ENCODE results near the gene DNA2. TPM values are rescaled to one million over a fixed set of nuclear protein-coding genes. Genes with fewer than 3 reads are reported as not detected.

DNA2 gene
- total and polyA plus RNA-seq, 2 of the 13 experiments (the other 11 are each of a cell fraction or from before 2014, with no cell fraction given), result 4.8 to 27.3 TPM

DNA sequence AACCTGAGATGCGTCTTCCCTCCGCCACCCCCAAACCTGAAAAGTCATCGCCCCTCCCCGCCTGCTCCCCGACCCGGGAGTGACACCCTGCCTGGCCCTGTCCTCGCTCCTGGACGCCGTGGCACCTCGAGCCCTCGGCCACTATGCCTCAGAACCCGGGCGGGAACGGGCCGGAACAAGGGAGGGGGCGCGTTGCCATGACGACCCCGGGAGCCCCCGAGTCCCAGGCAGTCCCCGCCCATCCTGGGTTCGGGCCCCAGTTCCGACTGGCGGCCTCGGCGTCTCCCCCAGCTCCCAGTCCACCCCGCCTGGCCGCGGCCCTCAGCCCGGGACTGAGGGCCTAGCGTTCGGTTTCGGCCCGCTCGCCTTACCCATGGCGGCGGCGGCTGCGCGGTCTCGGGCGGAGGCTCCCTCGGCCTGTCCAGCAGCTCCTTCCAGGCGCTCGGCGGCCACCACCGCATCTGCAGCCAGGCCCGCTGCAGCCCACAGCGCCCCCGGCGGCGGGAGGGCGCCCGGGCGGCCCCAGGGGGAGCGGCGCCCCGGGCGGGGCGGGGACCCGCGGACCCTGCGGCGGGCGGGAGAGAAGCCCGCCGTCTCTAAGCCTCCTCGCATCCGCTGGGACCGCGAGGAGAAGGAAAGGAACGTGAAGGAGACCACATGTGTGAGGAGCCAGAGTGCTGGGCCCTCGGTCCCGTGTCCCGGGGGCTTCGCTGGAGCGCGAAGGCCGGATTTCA lies 64.8 kb downstream of the DNA2 start, which contains the start of gene RUFY2 (continued):
- TF ChIP-seq THAP11 (CRISPR knock-in tag; IDR thresholded peaks at IDR 0.05) (peak; percentile 68), CBFB (CRISPR knock-in tag; IDR thresholded peaks at IDR 0.05) (peak; percentile 9; the same call in 1 of the 2 replicates), PRPF4 (IDR thresholded peaks at IDR 0.05; ENCODE audit: low read depth, low read length, poor library complexity, severe bottlenecking) (no peak), KAT7 (CRISPR knock-in tag; IDR thresholded peaks at IDR 0.05; ENCODE audit: borderline replicate concordance) (no peak), PAF1 (CRISPR knock-in tag; IDR thresholded peaks at IDR 0.05) (no peak), ZBTB7A (CRISPR knock-in tag; IDR thresholded peaks at IDR 0.05) (peak; percentile 21; the same call in 1 of the 2 replicates), ZNF251 (CRISPR knock-in tag; IDR thresholded peaks at IDR 0.05) (no peak), ZNF329 (CRISPR knock-in tag; IDR thresholded peaks at IDR 0.05; ENCODE audit: low read depth) (peak; percentile 39; the same call in 1 of the 2 replicates), NKX3-1 (CRISPR knock-in tag; IDR thresholded peaks at IDR 0.05) (peak; percentile 57; the same call in 1 of the 2 replicates), POLR2AphosphoS2 (IDR thresholded peaks at IDR 0.05; ENCODE audit: low read depth, low read length) (no peak), NBN (conservative IDR thresholded peaks at IDR 0.05) (no peak), ZIK1 (CRISPR knock-in tag; IDR thresholded peaks at IDR 0.05; ENCODE audit: borderline replicate concordance, low read depth) (peak; percentile 39; the same call in 1 of the 2 replicates), KDM2A (CRISPR knock-in tag; IDR thresholded peaks at IDR 0.05; ENCODE audit: borderline replicate concordance, low read depth) (peak; percentile 73; the same call in 1 of the 2 replicates), ZNF605 (CRISPR knock-in tag; IDR thresholded peaks at IDR 0.05) (peak; percentile 67; the same call in 1 of the 2 replicates), ZNF678 (CRISPR knock-in tag; IDR thresholded peaks at IDR 0.05) (no peak)
- TF ChIP-seq, protein P1, sequence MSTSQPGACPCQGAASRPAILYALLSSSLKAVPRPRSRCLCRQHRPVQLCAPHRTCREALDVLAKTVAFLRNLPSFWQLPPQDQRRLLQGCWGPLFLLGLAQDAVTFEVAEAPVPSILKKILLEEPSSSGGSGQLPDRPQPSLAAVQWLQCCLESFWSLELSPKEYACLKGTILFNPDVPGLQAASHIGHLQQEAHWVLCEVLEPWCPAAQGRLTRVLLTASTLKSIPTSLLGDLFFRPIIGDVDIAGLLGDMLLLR (CRISPR knock-in tag; IDR thresholded peaks at IDR 0.05), result peak; percentile 32; the same call in 1 of the 2 replicates
- TF ChIP-seq, protein P2, sequence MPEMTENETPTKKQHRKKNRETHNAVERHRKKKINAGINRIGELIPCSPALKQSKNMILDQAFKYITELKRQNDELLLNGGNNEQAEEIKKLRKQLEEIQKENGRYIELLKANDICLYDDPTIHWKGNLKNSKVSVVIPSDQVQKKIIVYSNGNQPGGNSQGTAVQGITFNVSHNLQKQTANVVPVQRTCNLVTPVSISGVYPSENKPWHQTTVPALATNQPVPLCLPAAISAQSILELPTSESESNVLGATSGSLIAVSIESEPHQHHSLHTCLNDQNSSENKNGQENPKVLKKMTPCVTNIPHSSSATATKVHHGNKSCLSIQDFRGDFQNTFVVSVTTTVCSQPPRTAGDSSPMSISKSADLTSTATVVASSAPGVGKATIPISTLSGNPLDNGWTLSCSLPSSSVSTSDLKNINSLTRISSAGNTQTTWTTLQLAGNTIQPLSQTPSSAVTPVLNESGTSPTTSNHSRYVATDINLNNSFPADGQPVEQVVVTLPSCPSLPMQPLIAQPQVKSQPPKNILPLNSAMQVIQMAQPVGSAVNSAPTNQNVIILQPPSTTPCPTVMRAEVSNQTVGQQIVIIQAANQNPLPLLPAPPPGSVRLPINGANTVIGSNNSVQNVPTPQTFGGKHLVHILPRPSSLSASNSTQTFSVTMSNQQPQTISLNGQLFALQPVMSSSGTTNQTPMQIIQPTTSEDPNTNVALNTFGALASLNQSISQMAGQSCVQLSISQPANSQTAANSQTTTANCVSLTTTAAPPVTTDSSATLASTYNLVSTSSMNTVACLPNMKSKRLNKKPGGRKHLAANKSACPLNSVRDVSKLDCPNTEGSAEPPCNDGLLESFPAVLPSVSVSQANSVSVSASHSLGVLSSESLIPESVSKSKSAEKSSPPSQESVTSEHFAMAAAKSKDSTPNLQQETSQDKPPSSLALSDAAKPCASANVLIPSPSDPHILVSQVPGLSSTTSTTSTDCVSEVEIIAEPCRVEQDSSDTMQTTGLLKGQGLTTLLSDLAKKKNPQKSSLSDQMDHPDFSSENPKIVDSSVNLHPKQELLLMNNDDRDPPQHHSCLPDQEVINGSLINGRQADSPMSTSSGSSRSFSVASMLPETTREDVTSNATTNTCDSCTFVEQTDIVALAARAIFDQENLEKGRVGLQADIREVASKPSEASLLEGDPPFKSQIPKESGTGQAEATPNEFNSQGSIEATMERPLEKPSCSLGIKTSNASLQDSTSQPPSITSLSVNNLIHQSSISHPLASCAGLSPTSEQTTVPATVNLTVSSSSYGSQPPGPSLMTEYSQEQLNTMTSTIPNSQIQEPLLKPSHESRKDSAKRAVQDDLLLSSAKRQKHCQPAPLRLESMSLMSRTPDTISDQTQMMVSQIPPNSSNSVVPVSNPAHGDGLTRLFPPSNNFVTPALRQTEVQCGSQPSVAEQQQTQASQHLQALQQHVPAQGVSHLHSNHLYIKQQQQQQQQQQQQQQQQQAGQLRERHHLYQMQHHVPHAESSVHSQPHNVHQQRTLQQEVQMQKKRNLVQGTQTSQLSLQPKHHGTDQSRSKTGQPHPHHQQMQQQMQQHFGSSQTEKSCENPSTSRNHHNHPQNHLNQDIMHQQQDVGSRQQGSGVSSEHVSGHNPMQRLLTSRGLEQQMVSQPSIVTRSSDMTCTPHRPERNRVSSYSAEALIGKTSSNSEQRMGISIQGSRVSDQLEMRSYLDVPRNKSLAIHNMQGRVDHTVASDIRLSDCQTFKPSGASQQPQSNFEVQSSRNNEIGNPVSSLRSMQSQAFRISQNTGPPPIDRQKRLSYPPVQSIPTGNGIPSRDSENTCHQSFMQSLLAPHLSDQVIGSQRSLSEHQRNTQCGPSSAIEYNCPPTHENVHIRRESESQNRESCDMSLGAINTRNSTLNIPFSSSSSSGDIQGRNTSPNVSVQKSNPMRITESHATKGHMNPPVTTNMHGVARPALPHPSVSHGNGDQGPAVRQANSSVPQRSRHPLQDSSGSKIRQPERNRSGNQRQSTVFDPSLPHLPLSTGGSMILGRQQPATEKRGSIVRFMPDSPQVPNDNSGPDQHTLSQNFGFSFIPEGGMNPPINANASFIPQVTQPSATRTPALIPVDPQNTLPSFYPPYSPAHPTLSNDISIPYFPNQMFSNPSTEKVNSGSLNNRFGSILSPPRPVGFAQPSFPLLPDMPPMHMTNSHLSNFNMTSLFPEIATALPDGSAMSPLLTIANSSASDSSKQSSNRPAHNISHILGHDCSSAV (CRISPR knock-in tag; IDR thresholded peaks at IDR 0.05; ENCODE audit: borderline replicate concordance), result 0 out of 2 replicates have a peak, but pooled peaks have one; percentile 46
- TF ChIP-seq, protein P3, sequence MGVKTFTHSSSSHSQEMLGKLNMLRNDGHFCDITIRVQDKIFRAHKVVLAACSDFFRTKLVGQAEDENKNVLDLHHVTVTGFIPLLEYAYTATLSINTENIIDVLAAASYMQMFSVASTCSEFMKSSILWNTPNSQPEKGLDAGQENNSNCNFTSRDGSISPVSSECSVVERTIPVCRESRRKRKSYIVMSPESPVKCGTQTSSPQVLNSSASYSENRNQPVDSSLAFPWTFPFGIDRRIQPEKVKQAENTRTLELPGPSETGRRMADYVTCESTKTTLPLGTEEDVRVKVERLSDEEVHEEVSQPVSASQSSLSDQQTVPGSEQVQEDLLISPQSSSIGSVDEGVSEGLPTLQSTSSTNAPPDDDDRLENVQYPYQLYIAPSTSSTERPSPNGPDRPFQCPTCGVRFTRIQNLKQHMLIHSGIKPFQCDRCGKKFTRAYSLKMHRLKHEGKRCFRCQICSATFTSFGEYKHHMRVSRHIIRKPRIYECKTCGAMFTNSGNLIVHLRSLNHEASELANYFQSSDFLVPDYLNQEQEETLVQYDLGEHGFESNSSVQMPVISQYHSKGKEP (CRISPR knock-in tag; IDR thresholded peaks at IDR 0.05), result no peak; the same call in 1 of the 2 replicates
- TF ChIP-seq, protein P4, sequence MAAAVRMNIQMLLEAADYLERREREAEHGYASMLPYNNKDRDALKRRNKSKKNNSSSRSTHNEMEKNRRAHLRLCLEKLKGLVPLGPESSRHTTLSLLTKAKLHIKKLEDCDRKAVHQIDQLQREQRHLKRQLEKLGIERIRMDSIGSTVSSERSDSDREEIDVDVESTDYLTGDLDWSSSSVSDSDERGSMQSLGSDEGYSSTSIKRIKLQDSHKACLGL (CRISPR knock-in tag; IDR thresholded peaks at IDR 0.05), result 0 out of 2 replicates have a peak, but pooled peaks have one; percentile 49

All from HepG2 (cell line).